ENCODE measurements around the gene COL13A1. TPM values are rescaled to one million over a fixed set of nuclear protein-coding genes. Genes with fewer than 3 reads are reported as not detected.

Gene COL13A1
- total RNA-seq, 1 experiment from 2014 or later, result 5.9 TPM

- no peak for TF ChIP-seq CTCF (IDR thresholded peaks at IDR 0.05 in 2 of 3, conservative IDR thresholded peaks at IDR 0.05 in 1 of 3; ENCODE audit: borderline replicate concordance in 1 of 3, insufficient read depth in 1 of 3, low read depth in 2 of 3, low read length in 2 of 3)
- TF ChIP-seq CEBPB (IDR thresholded peaks at IDR 0.05; ENCODE audit: low read depth), result no peak
Measured at GRCh38 chr10:69969977-69970376, 168.3 kb downstream of the COL13A1 start (continued).

GRCh38 chr10:69972981-69973397 is 171.3 kb downstream of the COL13A1 start:
- no TSS peak for BruUV-seq (replicated peaks)
- H3K4me3 ChIP-seq (replicated peaks in 1 of 2; ENCODE audit: low read depth in 1 of 2, low read length in 2 of 2), result no peak overlapping the region
- H3K9me2 ChIP-seq (ENCODE audit: insufficient read depth), result no peaks in the 10 kb centered on the region
- no peaks in the 10 kb centered on the region for H4K20me1 ChIP-seq (ENCODE audit: insufficient read depth)
- CTCF ChIA-PET, result interaction anchor here (2.0 kb wide), 1 partner anchor 14 kb away, joined by 10 read pairs; no protein-coding TSS in a partner anchor
- H3K4me2 ChIP-seq (ENCODE audit: low read length), result no peak overlapping the region
- ATAC-seq (no peak), DNase-seq (ENCODE audit: low read depth, low spot score) (no peak)
- H3K4me1 ChIP-seq (ENCODE audit: control insufficient read depth in 1 of 2, insufficient read depth in 2 of 2, low read length in 2 of 2), result peaks cover 0 to 4% of the 10 kb centered on the region in 2 experiments; a peak in 1 of 4 replicates
- H3K79me2 ChIP-seq (ENCODE audit: insufficient read depth, low read length), result no peaks in the 10 kb centered on the region
- H2AFZ ChIP-seq (ENCODE audit: low read depth, low read length, poor library complexity, severe bottlenecking), result no peak overlapping the region
- no peaks in the 10 kb centered on the region for H3K9me3 ChIP-seq (ENCODE audit: control insufficient read depth in 1 of 2, insufficient read depth in 1 of 2, low read depth in 1 of 2, low read length in 2 of 2)
- TF ChIP-seq ELF1 (IDR thresholded peaks at IDR 0.05; ENCODE audit: borderline replicate concordance, low read depth), result no peak
- no peak for TF ChIP-seq SRF (IDR thresholded peaks at IDR 0.05; ENCODE audit: low read depth)
- TF ChIP-seq ATF3 (IDR thresholded peaks at IDR 0.05), result no peak
- no peak for TF ChIP-seq TCF7L2 (IDR thresholded peaks at IDR 0.05; ENCODE audit: borderline replicate concordance, extremely low read depth, insufficient read depth, insufficient read length)
- H3K9ac ChIP-seq (ENCODE audit: low read length), result no peak overlapping the region
- RAD21 ChIA-PET (ENCODE audit: low non-redundant PET in 1 of 2, low total read pairs in 2 of 2, uncharacterized antibody in 2 of 2, unreplicated experiment in 2 of 2), result no interaction called here
- H3K27me3 ChIP-seq (ENCODE audit: insufficient read depth, low read length), result no peaks in the 10 kb centered on the region
- intact Hi-C loops (cut with micrococcal nuclease), result no loop called here
- no peaks in the 10 kb centered on the region for H3K36me3 ChIP-seq (ENCODE audit: control insufficient read depth in 1 of 2, insufficient read depth in 2 of 2, low read length in 2 of 2)
- POLR2A ChIA-PET, result no interaction called here
- no peak overlapping the region for H3K27ac ChIP-seq (ENCODE audit: low read depth, low read length)
